ENCODE results near the gene RETREG2.

DNA sequence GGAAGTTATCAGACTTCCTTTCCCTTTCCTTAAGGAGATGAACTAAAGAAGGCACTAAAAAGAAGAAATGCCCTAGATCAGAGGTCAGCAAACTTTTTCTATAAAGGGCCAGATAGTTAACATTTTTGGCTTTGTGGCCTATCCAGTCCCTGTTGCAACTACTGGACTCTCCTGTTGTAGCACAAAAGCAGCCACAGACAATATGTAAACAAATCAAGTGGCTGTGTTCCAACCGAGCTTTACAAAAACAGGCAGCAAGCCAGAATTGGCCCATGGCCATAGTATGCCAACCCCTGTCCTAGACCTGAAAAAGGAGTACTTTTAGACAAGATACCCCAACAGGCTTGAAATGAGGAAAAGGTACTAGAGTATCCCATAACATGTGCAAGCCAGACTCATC lies 28.4 kb upstream of the RETREG2 start:
- TF ChIP-seq EZH2 (optimal IDR thresholded peaks at IDR 0.05; ENCODE audit: low read depth, low read length): no peak
- TF ChIP-seq, protein P1, sequence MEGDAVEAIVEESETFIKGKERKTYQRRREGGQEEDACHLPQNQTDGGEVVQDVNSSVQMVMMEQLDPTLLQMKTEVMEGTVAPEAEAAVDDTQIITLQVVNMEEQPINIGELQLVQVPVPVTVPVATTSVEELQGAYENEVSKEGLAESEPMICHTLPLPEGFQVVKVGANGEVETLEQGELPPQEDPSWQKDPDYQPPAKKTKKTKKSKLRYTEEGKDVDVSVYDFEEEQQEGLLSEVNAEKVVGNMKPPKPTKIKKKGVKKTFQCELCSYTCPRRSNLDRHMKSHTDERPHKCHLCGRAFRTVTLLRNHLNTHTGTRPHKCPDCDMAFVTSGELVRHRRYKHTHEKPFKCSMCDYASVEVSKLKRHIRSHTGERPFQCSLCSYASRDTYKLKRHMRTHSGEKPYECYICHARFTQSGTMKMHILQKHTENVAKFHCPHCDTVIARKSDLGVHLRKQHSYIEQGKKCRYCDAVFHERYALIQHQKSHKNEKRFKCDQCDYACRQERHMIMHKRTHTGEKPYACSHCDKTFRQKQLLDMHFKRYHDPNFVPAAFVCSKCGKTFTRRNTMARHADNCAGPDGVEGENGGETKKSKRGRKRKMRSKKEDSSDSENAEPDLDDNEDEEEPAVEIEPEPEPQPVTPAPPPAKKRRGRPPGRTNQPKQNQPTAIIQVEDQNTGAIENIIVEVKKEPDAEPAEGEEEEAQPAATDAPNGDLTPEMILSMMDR (IDR thresholded peaks at IDR 0.05; ENCODE audit: low read length): no peak
- no peak for TF ChIP-seq EZH2phosphoT487 (IDR thresholded peaks at IDR 0.05; ENCODE audit: low read length)

All from MM.1S (cell line).